Epithelial cell of esophagus (primary cell): ENCODE measurements around the gene SPATA6L.
"Not testable (repeated sequence)": the region's sequence is repeated elsewhere in the genome, so short reads cannot be mapped to it uniquely, and the experiment has no call there.

Experiments
- DNase-seq: peaks from one replicate; pipeline ENCODE4 v3.0.0; 2010; ENCODE audit warnings: low read depth
- H3K4me3 ChIP-seq: 2 replicates; pipeline ENCODE4 v1.5.1; 2011; ENCODE audit warnings: mild to moderate bottlenecking, low read length, control low read depth
- CTCF ChIP-seq: IDR thresholded peaks from 2 replicates; pipeline ENCODE4 v1.5.1; 2011; ENCODE audit warnings: low read depth, mild to moderate bottlenecking, low read length, control low read depth, inconsistent platforms; ENCODE audit not compliant: insufficient read depth; ENCODE audit errors: missing control alignments

The SPATA6L gene

DNA sequence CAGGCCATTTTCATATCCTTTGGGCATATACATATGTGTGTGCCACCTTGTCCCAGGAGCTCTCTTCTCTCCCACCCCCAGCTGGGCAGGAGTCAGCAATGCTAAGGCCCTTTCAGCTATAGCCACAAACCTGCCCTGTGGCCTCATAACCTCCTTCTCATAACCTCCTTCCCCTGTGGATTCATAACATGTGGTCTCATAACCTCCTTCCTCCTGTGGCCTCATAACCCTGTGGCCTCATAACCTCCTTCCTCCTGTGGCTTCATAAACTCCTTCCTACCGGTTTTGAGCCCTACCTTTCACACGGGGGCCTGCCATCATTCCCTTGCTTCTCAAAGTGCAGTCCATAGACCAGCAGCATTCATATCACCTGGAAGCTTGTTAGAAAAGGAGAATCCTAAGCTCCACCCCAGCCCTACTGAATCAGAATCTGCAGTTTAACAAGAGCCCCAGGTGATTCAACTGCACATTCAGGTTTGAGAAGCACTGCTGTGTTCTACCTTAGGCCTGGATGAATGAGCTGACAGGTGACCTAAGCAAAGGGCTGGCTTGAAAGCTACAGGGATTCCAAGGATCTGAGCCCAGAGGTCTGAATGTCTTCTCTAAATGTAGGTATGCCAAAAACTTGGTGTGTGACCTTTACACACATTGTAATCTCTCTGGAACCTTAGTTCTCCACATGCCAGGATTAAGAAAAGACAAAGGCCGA, 46.1 kb downstream of the SPATA6L start:
- TF ChIP-seq CTCF: no peak
- H3K4me3 ChIP-seq: no peak overlapping the region
- DNase-seq: peak; percentile 77

DNA sequence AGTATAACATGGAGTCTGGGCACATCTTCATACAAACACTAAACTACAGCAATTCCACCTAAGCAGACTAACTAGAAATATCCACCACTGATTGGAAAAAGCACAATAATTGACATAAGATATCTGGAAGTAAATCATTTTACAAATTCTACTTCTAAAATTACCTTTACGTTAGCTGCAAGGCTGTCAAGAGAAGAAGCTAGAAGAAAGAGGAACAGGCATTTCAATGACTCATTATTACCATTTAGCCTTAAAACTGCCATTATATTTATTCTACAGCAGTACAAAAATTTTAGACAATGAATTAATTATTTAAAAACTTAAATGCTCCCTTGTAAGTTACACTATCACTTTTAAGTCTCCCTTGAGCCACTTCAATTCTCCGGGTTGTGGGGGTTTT, 47.6 kb downstream of the SPATA6L start:
- DNase-seq: no peak
- H3K4me3 ChIP-seq: no peak overlapping the region
- no peak for TF ChIP-seq CTCF

DNA sequence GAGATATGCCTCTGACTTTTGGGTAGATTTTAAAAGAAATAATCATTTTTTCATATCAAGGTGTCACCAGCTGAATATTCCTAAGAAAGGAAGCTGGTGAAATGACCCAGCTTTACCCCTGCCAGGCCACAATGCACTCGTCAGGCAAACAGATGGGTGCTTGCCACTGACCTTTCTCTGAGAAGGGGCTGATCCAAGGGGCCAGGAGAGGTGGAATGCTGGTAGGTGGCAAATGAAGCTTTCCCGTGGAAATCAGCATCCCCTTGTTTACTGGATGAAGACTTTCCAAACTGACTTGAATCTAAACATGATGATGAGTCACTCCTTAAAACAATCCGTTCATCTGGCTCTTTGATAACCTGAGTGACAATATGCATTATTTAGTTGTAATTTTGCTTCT, 48.5 kb downstream of the SPATA6L start:
- H3K4me3 ChIP-seq: no peak overlapping the region
- TF ChIP-seq CTCF: no peak
- no peak for DNase-seq

DNA sequence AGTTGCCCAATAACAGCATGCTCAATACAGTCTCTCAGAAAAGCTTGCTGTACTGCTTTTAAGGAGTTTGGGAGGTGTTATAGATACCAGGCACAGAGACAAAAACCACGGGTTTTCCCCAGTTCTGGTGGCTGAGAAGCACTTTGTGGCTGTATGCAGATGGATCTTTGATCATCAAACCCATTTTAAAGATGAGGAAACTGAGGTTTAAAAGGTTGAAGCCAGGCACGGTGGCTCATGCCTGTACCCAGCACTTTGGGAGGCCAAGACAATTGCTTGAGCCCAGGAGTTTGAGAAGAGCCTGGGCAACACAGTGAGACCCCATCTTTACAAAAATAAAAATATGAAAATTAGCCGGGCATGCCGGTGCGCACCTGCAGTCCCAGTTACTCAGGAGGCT, 50.5 kb downstream of the SPATA6L start:
- no peak for DNase-seq
- H3K4me3 ChIP-seq: no peak overlapping the region
- TF ChIP-seq CTCF: no peak

GRCh38 chr9:4615251-4615650, 51.0 kb downstream of the SPATA6L start:
- no peak overlapping the region for H3K4me3 ChIP-seq
- DNase-seq: peak; percentile 43
- TF ChIP-seq CTCF: no peak

GRCh38 chr9:4614627-4615026, 51.7 kb downstream of the SPATA6L start:
- H3K4me3 ChIP-seq: no peak overlapping the region
- no peak for DNase-seq
- no peak for TF ChIP-seq CTCF

- not testable (repeated sequence) for DNase-seq, H3K4me3 ChIP-seq
Observed at GRCh38 chr9:4606033-4606432, 60.2 kb downstream of the SPATA6L start.
